Keratinocyte (primary cell): ENCODE measurements around the gene F12.

Experiments
- EZH2 ChIP-seq: IDR thresholded peaks from one replicate; pipeline ENCODE4 v1.6.1; 2012; ENCODE audit warnings: inconsistent platforms, mild to moderate bottlenecking, low read length, moderate library complexity
- TF ChIP-seq, protein P1 (sequence below), 3 experiments: IDR thresholded peaks in 1 of 3; conservative IDR thresholded peaks in 1 of 3; optimal IDR thresholded peaks in 1 of 3; 2 replicates in 2 of 3; 3 replicates in 1 of 3; pipeline versions ENCODE3 to v1.5.1; 2011; ENCODE audit warnings: low read length in 3 of 3, mild to moderate bottlenecking in 3 of 3, moderate library complexity in 2 of 3, control low read depth in 1 of 3, inconsistent platforms in 1 of 3; ENCODE audit not compliant: insufficient read depth in 2 of 3; ENCODE audit errors: extremely low read depth in 1 of 3

DNA sequence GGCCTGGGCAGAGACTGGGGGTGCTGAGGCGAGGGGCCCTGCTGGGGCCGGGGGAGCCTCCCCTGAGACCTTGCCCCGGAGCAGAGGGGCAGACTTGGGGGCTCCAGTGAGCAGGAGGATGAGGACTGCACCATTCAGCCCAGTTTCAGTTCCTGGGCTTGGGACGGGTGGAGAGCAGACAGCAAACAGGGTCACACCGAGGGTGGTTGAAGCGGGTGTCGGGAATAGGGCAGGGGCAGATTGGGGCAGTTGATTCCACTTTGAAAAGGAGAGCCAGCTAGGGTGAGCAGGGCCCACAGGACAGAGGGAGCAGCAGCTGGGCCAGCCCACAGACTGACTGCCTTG is 21.6 kb upstream of the F12 start:
- TF ChIP-seq, protein P1, sequence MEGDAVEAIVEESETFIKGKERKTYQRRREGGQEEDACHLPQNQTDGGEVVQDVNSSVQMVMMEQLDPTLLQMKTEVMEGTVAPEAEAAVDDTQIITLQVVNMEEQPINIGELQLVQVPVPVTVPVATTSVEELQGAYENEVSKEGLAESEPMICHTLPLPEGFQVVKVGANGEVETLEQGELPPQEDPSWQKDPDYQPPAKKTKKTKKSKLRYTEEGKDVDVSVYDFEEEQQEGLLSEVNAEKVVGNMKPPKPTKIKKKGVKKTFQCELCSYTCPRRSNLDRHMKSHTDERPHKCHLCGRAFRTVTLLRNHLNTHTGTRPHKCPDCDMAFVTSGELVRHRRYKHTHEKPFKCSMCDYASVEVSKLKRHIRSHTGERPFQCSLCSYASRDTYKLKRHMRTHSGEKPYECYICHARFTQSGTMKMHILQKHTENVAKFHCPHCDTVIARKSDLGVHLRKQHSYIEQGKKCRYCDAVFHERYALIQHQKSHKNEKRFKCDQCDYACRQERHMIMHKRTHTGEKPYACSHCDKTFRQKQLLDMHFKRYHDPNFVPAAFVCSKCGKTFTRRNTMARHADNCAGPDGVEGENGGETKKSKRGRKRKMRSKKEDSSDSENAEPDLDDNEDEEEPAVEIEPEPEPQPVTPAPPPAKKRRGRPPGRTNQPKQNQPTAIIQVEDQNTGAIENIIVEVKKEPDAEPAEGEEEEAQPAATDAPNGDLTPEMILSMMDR (optimal IDR thresholded peaks at IDR 0.05 in 1 of 3, IDR thresholded peaks at IDR 0.05 in 1 of 3, conservative IDR thresholded peaks at IDR 0.05 in 1 of 3; ENCODE audit: extremely low read depth in 1 of 3, insufficient read depth in 2 of 3, low read length in 3 of 3) = no peak
- TF ChIP-seq EZH2 = no peak
